Activated CD8-positive, alpha-beta memory T cell treated with anti-CD3 and anti-CD28 coated beads for 36 hours (primary cell): ENCODE results near the gene MRGPRE. TPM values are rescaled to one million over a fixed set of nuclear protein-coding genes. Genes with fewer than 3 reads are reported as not detected.

Experiments used
- CTCF ChIA-PET: fragments of 350-600 bp; sonication (Branson Sonifier 250); formaldehyde crosslinking; loops from one replicate; lab custom pipeline; 2021; ENCODE audit warnings: antibody characterized with exemption; lab: Charles Lee
- POLR2A ChIA-PET: fragments of 350-600 bp; sonication (Branson Sonifier 250); formaldehyde crosslinking; loops from one replicate; lab custom pipeline; 2021; ENCODE audit warnings: antibody characterized with exemption; lab: Charles Lee
- total RNA-seq, 2 experiments: library from RNA; stranded (reverse); gene quantifications; one replicate each; pipeline ENCODE4 v1.2.3, GENCODE V29; 2021

The MRGPRE gene
- total RNA-seq, 2 experiments from 2014 or later: not detected

DNA sequence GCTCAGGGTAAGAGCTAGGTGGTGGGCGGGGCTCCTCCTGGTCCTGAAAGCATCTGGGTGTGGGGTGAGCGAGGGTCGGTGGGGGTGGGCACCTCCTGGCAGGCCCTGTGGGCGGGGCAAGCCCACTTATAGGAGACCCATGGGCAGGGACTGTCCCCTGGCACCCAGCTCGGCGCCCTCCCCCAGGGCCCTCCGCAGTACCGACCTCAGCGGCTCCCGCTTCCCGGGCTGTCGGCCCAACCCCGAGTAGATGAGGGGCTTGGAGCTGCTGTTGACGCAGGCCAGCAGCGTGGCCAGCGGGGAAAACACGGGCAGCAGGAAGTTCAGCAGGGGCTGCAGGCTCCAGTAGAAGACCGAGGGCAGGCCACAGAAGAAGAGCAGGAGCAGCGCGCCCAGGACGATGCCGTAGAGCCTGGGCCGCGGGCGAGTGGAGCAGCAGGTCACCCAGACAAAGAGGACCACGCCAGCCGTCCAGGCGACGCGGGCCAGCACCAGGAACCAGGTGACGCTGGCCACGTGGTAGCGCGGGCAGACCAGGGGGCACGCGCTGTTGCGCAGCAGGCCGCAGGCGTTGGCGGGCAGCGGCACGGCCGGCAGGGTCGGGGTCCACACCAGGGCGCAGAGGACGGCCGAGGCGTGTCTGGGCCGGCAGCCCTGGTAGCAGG is 14.3 kb downstream of the MRGPRE start:
- ChIA-PET POLR2A (no interaction called here), CTCF (no interaction called here)

DNA sequence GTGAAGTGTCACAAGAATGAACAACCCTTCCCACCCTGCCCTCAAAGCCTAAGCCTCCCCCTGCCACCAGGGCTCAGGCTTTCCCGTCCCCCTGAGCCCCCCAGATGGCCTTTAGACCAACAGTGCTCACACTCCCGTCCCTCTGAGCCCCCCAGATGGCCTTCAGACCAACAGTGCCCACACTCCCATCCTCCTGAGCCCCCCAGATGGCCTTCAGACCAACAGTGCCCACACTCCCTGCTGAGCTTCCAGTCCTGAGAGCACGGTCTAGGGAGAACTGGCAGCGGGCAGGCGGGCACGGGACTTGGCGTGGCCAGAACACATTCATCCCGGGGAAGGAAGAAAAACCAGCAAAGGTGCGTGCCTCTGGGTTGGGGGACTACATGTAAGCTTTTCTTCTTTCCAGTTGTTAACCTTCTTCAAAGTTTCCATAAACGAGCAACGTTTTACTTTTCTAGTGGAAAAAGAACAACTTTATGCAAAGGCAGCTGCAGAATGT is 16.1 kb downstream of the MRGPRE start:
- POLR2A ChIA-PET: no interaction called here
- CTCF ChIA-PET: interaction anchor here (1.1 to 1.2 kb wide), 2 partner anchors 9 to 107 kb away, joined by 4 read pairs; no protein-coding TSS in a partner anchor

DNA sequence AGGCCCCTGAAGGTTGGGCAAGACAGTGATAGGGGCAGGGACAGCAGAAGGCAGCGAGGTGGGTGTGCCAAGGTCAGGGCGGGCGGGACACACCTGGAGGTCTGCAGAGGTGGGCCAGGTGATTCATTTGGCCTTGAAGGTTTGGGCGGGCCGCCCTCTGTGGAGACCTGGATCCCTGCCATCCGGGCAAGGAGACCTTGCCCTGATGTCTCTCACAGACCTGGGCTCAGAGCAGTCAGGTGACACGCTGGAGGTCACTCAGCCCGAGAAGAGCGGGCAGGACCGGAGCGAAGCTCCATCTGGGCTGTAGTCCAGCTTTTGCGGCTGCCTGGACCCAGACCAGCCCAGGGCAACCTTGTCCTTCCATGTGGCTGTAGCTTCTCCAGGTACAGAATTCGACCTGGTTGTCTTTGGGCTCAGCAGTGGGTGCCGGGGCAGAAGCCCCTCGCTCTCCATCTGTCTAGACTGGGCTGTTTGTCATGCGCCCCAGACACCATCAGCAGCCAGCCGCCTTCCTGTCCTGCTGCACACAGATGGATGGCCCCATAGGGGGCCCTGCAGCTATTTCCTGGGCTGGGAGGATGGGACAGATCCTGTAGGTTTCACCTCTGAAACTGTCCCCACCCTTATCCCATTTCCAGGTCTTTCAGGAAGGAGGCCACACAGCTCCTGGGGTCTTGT is 16.7 kb downstream of the MRGPRE start:
- CTCF ChIA-PET: interaction anchor here (1.2 to 1.4 kb wide), 2 partner anchors 106 to 125 kb away, joined by 3 to 4 read pairs; no protein-coding TSS in a partner anchor

DNA sequence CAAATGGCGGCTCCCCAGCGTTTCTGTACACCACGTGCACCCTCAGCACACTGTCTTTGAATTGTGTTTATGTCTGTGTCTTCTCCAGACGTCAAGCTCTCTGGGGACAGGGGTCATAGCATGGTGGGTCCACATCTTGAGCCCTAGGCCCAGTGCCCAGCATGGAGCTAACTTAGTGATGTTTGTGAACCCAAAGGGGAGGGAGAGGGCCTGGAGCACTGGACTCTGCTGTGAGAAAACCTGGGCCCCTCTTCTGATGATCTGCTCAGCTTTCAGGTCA is 17.9 kb downstream of the MRGPRE start:
- POLR2A ChIA-PET: no interaction called here
- CTCF ChIA-PET: interaction anchor here (1.4 kb wide), 1 partner anchor 124 kb away, joined by 3 read pairs; no protein-coding TSS in a partner anchor

More for the DNA sequence above, 16.7 kb downstream of the MRGPRE start:
- POLR2A ChIA-PET: no interaction called here

DNA sequence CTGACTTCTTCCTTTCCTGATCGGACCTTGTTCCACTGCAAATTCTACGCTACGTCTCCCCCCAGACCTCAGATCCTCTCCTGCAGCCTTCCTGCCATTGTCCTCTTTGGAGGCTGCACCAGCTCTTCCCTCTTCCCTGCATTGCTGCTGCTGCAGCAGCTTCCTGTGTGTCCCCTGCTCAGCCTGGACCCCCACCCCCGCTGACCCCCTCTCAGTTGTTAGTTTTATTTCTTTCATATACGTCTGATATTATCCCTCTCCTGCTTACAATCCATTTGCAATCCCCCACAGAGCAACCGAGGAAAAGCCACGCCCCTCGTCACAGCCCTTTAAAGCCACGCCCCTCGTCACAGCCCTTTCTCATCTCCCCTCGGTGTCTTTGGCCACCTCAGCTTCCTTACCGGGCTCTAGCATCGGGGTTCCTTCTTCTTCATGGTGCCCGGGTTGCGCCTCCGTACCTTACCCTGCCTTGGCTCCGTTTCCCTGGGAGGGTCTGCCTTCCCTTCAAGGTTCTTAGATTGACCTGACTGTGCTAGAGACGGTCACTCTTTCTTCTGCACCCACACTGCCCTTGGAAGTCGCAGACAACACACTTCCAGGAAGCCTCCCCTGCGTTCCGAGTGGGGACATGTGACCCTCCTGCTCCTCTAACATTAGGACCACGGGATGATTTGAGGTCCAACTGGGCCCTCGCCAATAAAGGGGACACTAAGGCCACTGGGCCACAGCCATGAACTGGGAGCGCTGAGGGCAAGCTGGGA is 18.4 kb downstream of the MRGPRE start:
- POLR2A ChIA-PET: no interaction called here
- CTCF ChIA-PET: no interaction called here

DNA sequence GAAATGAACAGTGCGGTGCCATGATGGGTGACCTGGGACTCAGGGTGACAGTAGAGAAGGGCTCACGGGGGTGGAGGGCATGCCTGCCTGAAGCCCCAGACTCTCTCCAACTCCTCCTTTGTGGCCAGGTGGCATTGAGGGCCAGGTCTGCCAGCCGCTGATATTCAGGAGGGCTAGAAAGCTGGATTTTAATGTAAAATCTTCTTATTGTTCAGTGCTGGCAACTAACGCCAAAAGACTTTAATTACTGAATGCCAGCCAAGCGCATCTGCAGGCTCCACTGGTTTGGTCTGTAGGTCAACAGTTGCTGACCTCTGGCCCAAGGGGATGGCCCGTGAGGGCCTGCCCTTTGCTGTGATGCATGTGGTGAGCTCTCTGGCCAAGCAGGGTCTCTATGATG is 23.9 kb downstream of the MRGPRE start:
- POLR2A ChIA-PET: no interaction called here
- CTCF ChIA-PET: no interaction called here

DNA sequence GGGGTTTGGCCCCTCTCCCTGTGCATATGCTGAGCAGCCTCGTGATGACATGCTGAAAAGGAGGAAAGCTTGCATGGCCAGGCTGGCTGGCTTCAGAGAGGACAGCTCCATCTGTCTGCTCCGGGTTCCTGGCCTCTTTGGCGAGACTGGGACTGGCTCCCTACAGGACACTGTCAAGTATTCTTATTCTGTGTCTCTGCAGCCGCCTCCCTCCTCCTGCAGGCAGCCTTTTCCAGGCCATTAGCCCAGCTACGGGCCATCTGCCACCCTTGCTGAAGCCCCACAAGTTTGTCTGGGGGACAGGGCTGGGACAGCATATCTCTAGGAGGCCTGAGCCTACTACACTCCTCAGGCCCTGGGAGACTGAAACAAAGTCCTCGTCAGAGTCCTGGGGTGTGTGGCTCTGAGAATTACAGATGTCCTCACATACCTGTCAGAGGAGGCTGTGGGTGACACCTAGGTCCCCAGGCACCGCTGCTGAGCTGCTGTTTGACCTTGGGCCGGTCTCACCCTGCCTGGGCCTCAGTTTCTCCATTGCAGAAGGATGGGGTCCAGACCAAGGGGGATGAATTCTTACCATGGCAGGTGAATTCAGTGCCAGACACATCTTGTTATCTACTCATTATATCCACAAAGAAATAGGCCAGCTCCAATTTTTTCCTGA is 24.6 kb downstream of the MRGPRE start:
- POLR2A ChIA-PET: no interaction called here
- CTCF ChIA-PET: interaction anchor here (1.0 kb wide), 1 partner anchor 9 kb away, joined by 4 read pairs; no protein-coding TSS in a partner anchor

DNA sequence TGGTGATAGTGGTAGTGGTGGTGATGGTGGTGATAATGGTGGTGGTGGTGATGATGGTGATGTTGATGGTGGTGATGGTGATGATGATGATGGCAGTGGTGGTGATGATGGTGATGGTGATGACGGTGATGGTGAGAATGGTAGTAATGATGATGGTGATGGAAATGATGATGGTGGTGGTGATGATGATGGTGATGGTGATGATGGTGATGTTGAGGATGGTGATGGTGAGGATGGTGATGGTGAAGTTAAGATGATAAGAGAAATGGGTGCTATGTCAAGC is 25.4 kb downstream of the MRGPRE start:
- CTCF ChIA-PET: interaction anchor here (1.0 kb wide), 1 partner anchor 10 kb away, joined by 4 read pairs; no protein-coding TSS in a partner anchor
- POLR2A ChIA-PET: no interaction called here

DNA sequence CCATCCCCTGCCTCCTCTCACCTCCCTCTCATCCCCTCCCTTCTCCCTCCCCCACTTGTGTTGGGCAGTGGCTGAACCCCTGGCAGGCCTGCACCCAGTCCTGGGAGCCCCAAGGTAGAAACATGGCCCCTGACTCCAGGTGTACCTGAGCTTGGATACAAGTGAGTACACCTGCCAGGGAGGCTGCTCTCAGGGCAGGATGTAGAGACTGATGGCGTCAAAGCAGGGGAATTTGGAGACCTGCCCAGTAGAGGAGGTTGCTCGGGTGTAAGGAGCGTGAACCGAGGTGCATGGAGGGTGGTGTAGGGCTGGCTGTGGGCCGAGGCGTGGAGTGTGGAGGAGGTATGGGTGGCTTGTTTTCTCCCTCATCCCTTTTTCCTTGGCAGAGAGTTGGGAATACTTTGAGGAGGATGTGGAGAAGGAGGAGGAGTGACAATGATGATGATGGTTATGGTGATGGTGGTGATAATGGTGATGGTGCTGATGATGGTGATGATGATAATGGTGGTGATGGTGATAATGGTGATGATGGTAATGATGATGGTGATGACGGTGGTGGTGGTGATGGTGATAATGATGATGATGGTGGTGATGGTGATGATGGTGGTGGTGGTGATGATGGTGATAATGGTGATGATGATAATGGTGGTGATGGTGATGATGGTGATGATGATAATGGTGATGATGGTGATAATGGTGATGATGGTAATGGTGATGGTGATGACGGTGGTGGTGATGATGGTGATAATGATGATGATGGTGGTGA is 25.9 kb downstream of the MRGPRE start:
- POLR2A ChIA-PET: no interaction called here
- CTCF ChIA-PET: interaction anchor here (1.0 kb wide), 1 partner anchor 10 kb away, joined by 4 read pairs; no protein-coding TSS in a partner anchor

DNA sequence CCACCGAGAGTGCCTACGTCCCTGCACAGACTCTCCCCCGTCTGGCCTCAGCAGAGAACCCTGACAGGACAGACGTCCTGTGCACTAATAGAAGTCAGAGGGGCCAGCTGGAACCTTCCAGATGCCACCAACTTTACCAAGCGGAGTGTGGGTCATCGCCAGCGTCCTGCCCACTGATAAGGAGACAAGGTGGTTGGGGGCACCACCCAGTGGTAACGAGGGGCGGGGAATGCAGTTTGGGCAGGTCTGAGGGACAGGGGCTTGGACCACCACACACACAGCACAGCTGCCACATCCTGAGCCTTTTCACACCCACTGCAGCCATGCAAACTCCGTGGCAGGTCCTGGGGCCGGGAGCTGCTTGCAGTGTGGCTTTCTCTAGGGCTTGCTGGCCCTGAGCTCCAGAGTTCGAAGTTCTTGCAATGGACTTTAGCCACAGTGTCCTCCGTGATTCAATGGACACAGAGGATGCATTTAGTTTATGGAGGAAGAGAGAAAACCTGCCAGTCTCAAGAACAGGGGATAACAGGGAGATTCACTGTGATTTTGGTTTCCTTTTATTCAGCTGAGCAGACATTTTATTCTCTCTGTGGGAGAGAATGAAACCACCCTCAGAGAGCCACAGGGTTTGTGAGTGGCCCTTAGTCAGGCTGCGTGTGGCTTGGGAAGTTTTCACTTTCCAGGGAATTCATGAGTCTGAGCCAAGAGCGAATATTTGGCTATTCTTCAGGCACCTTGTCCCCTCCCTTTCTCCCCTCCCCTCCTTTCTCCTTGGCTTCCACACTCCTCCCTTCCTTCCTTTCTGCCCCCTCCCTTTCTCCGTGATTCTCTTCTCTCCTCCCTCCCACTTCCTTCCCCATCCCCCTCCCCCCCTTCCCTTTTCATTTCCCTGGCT is 26.7 kb downstream of the MRGPRE start:
- POLR2A ChIA-PET: no interaction called here

DNA sequence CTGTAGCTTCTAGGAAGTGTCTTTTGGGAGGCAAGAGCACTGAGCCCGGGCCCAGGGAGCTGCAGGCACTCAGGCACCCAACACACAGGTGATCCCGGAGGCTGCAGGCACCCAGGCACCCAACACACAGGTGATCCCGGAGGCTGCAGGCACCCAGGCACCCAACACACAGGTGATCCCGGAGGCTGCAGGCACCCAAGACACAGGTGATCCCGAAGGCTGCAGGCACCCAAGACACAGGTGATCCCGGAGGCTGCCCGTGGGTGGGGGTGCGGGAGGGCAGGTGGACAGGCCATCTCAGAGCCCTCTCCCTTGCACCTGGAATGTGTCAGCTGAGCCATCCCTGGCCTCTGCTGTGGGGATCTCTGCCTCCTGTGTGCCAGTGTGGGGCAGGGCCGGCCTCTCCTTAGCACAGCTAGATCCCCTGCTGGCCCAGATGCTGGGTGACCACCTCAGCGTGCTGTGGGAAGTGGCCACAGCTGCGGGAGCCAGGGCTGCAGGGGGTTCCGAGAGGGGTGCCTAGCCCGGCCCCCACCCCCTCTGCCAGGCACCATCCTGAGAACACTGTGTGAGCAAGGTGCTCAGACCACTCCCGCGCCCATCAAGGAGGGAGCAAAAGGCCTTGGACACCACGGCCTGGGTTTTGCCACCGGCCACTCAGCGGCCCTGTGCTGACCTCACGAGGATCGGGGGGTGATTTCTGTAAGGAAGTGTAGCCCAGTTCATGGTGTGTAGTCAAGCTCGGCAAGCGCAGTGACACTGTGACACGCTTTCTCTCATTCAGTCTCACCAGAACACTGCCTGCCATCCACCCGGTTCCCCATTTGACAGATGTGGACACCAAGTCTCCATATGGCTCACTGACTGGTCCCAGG is 27.8 kb downstream of the MRGPRE start:
- CTCF ChIA-PET: no interaction called here
- POLR2A ChIA-PET: no interaction called here

More for the DNA sequence above, 26.7 kb downstream of the MRGPRE start:
- CTCF ChIA-PET: no interaction called here

DNA sequence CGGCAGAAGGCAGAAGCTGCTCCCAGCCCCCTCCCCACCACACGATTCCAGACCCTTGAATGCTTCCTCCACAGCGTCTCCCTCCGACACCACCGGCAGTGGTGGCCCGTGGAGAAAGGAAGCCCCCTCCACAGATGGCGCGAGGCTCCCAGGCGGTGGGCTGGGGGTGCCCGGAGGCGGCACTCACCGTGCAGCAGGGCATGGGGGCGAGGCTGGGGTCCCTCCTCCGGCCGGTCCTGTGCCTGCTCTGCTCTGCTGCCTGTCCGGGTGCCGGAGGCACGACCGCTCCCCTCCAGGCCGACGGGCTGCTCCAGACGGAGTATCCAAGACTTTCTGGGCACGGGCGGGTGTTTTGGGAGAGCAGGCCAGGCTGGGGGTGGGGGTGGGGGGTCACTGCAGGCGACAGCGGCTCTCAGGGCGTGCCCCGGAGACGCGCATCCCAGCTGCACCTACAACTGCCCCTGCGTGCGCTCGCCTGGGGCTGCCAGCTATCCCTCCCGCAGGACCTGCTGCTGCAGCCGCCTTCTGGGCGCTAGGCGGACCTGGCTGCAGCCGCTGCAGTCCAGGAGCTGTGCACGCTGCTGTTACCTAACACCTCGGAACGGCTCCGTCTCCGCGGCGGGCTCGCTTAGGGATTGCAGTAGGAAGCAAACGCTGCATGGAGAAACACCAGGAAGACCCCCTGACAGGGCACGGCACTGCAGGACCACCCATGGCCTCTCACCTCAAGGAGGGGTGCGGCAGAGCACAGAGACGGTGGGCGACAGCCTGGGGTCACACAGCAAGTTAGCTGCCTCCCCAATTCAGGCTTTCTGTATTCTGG is 28.8 kb downstream of the MRGPRE start:
- ChIA-PET POLR2A (no interaction called here), CTCF (no interaction called here)

DNA sequence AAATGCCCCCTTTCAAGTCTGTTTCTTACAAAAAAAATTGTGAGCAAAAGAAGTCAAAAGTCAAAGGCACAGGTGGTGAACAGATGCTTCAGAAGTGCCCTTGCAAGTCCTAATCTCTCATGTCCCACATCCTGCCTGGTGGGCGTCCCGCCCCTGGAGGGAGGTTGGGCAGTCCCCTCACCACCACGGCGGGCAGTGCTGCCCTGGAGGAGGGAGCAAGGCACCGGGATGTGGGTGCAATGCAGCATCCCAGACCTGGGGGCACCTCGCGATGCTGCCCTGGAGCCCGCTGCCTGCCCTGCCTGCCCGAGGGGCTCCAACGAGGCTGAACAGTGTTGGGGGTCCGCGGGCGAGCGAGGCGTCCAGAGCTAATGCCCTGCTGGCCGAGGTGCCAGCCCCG is 29.5 kb downstream of the MRGPRE start:
- POLR2A ChIA-PET: no interaction called here
- CTCF ChIA-PET: no interaction called here

DNA sequence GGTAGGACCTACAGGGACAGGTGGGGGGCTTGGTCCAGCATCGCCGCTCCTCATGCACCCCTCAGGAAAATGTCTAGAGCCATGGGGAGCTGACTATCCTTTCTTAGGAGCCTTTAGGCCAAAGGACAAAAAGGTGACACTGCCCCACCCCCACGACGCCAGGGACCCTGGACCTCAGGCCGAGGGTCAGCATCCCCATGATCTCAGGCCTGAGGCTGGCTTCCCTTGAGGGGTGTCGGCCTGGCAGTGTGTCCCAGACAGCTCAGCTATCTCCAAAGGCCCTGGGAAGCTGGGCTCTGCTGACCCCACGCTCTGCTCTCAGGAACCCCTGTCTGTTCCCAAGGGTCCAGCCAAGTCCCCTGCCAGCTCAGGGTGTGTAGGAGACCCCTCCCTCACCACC is 29.9 kb downstream of the MRGPRE start:
- ChIA-PET CTCF (no interaction called here), POLR2A (no interaction called here)

DNA sequence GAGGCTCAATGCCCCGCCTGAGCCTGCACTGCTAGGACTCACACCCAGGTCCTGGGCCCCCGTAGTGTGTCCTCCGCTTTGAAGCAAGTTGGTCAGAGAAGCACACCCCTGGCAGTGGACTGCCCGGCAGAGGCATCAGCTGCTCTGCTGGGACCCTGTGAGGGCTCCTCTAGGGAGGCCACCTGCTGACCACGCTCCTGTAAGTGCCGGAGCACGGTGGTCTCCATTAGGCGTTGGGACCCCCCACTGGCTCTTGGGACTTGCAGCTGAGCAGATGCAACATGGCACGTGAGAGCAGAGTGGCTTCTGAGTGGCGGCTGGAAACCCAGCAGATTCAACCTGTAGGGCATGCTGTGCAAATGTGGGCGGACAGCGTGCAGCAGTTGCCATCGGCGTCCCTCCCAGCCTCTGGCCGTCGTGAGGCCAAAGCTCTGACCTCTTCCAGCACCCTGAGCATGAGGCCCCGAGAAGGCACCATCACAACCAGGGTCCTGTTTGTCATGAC is 30.5 kb downstream of the MRGPRE start:
- CTCF ChIA-PET: no interaction called here
- POLR2A ChIA-PET: no interaction called here

DNA sequence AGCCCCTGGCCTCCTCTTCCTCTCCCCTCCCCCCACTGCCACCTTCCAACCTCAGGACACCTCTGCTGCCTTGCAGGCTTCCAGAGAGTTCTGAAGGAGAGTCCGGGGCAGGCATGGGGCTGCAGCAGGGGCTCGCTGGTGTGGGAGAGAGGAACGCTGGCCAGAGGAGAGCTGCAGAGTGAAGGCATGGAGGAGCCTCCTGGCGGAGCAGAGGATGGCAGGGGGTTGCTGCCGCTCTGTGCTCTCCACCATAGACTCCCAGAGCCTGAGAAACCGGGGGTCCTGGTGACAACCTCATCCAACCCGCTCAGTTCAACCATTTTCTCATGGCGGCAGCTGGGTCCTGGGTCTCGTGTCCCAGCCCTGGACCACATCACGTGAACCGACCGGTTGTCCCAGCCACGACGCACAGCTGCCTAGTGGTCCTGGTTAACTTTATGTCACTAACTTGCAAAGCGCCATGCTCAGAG is 31.1 kb downstream of the MRGPRE start:
- CTCF ChIA-PET: no interaction called here
- POLR2A ChIA-PET: no interaction called here
